ENCODE results near the gene ZDHHC18.

Gene ZDHHC18

DNA sequence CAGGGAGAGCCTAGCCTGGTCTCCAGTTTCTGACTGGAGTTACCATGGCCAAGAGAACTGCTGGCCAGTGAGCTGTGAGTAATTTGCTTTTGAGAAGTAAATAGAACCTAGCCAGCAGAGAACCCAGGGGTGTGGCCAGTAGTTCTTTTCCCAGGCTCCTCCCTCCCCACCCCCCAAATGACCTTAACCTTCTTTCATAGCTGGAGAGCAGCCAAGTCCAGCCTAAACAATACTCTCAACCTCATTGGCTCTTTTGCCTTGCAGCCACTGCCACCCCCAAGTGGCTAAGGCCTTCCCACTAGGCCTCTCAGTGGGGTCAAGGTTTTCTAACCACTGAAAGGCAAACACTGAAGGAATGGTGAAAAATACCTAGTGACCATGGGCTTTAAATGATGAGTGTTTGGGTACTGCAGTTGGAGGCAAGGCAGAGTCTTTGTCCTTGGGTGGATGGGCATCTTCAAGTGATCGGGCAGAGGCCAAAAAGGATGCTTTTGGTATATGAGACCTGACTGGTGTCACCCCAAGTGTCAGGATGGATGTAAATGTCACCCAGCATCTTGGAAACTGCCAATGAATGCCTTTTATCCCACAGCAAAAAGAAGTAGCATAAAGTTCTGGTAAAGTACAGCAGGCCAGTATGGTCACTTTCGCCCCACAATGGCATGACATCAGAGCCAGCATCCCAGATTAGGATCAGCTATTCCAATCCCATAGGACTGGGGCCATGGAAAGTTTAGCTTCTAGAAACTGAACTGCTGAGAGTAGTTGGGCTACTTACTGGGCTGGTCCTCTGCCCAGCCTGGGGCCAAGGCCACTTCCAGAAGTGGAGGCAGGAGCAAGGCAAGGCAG is 42.2 kb upstream of the ZDHHC18 start:
- TF ChIP-seq, protein P1, sequence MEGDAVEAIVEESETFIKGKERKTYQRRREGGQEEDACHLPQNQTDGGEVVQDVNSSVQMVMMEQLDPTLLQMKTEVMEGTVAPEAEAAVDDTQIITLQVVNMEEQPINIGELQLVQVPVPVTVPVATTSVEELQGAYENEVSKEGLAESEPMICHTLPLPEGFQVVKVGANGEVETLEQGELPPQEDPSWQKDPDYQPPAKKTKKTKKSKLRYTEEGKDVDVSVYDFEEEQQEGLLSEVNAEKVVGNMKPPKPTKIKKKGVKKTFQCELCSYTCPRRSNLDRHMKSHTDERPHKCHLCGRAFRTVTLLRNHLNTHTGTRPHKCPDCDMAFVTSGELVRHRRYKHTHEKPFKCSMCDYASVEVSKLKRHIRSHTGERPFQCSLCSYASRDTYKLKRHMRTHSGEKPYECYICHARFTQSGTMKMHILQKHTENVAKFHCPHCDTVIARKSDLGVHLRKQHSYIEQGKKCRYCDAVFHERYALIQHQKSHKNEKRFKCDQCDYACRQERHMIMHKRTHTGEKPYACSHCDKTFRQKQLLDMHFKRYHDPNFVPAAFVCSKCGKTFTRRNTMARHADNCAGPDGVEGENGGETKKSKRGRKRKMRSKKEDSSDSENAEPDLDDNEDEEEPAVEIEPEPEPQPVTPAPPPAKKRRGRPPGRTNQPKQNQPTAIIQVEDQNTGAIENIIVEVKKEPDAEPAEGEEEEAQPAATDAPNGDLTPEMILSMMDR (IDR thresholded peaks at IDR 0.05) = no peak

DNA sequence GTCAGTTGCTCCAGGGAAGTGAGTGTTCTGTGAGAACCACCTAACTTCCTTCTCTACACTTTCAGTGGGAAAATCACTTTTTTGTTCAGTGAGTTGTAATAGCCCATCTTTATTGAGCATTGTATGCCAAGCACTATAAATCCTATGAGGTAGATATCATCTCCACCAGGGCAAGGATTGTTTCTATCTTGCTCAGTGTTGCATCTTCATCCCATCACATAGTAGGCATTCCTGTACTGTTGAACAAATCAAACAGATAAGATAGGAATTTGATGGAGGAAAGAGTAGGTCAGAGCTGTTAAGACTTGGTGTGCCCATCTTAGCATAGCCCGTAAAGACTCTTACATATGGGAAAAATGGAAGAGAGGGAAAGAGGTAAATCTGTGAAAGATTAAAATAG is 41.6 kb upstream of the ZDHHC18 start:
- TF ChIP-seq, protein P1 (IDR thresholded peaks at IDR 0.05) = no peak

DNA sequence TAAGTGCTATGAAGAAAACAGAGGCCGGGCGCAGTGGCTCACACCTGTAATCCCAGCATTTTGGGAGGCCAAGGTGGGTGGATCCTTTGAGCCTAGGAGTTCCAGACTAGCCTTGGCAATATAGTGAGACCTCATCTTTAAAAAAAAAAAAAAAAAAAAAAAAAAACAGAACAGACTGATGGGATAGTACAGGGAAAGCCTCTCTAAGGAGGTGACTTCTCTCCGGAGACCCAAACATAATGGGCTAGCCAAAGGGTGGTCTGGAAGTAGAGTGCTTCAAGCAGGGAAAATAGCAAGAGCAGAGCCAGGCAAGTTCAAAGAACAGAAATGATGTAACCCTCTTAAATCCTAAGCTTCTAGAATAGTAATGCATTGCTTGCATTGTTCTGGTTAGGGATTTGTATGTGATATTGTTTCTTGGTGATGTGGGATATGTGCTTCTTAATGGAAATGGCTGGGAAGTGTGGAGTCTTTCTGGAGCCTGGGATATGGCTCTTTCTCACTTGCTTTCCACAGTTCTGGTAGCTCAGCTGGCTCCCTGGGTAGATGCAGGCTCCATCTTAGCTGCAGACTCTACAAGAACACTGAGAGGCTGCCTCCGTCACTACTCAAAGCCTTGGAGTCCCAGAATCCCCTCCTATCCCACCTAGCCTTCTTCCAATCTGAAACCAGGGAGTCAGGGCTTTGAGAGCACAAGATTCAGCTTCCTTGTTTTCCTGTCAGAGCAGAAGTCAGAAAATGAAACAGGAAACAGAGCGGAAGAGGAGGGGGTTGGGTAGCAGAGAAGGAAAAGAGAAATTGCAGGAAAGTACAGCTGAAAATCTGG is 40.7 kb upstream of the ZDHHC18 start:
- TF ChIP-seq, protein P1 (IDR thresholded peaks at IDR 0.05) = no peak

DNA sequence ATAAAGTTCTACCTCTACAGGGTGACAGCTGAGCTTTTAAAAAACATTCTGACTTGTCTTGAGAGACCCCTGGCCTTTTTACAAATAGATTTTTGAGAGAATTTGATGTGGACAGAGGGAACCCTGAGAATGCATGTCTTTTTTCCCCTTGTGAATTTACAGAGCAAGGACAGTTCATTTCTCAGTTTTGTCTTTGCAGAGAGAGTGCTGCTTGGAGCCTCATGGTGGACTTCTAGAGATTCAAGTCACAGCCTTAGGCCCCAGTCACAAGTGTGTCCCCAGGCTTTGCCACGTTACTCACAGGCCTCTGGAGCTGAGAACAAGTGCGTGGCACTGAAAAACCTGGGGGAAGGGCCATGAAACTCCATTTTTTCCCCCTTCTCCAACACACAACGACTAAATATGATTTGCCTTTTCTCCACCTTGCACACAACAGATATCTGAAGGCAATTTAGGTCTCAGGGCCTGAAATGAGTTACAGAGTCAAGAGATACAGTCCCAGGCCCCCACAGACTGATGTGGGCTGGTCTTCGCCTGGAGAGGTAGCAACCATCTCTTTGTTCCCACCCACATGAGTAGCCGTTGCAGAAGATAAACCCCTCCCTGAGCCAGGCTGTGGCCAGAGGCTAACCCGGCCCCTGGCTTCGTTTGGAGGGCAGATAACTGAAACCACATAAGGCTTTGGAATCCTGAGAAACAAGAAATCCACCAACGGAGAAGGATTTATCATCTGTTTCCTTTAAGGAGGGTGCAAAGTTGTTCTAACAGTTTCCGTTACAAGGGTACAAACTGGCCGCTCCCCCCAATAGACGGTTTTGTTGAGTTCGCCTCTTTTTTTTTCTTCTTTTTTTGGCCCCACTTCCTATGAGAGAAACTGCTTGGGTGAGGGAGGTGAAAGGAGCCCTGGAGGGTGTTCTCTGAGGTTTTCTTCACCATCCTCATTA is 39.8 kb upstream of the ZDHHC18 start:
- TF ChIP-seq, protein P1 (IDR thresholded peaks at IDR 0.05) = no peak

DNA sequence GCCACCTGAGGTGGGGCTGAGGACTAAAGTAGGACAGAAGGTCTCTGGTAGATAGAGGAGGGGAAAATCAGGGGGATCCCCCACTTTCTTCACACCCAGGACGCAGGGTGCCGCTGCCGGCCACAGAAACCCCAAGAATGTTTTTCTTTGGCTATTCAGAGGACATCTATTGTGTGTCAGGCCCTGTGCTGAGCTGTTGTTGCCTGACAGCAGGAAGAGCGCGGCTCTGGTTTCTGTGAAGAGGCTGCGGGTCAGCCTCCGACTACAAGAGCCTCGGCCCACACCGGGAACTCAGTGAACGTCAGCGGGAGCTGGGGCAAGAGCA is 39.1 kb upstream of the ZDHHC18 start:
- TF ChIP-seq, protein P1 (IDR thresholded peaks at IDR 0.05) = no peak

DNA sequence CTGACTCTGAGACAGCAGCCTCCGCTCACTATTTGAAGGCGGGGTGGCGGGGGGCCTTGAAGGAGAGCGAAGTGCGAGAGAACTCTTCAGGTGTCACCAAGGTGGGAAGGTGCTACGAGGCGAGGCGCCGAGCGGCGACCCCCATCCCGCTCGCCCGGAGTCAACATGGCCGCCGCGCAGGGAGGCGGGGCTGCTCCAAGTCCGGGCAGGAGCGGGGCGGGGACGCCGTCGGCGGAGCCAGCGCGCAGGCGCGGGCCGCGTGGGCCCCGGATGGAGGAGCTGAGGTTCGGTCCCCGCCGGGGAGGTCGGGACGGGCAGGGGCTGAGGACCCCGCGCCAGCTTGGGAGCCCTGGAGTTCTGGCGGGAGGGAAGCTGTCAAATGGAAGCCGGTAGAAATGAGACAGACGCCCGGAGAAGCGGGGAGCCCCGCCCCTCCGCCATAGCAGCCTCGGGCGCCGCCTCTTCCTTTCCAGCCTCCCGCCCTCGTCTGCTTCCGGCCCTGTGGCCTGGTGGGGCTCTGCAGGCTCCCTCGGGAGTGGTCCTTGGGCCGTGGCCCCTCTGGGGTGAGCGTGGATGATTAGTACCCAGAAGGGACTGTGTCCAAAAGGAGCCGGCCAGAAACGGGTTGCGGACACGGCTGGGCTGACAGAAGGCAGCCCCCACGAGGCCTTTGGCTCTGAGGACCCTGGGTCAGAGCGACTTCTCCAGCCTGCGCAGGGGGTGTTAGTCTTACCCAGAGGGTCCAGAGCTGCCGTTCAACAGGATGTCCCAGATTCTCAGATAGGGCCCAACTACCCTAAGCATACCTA is 38.6 kb upstream of the ZDHHC18 start, which contains the start of gene PIGV:
Gene PIGV, plus strand, starts transcription at position 245 of the 809 bp plus-strand sequence. CDS start 2,866 bp downstream, outside the sequence.
- TF ChIP-seq, protein P1 (IDR thresholded peaks at IDR 0.05) = no peak
